Trophoblast cell (in vitro differentiated cells and primary cell): ENCODE results near the gene CAVIN3. TPM values are rescaled to one million over a fixed set of nuclear protein-coding genes. Genes with fewer than 3 reads are reported as not detected.
A peak's percentile ranks its signal among the peaks of the same experiment; 100 is the strongest.

ENCODE experiments used
- DNase-seq, 2 donors: peaks; one replicate each; pipeline ENCODE4 v3.0.0-alpha.2; 2016
- H2AFZ ChIP-seq: 2 replicates; pipeline ENCODE4 v1.6.1; 2013; ENCODE audit warnings: low read length, moderate library complexity, mild to moderate bottlenecking; ENCODE audit not compliant: insufficient read depth, poor library complexity
- H2AK5ac ChIP-seq: 2 replicates; pipeline ENCODE4 v1.6.1; 2013; ENCODE audit warnings: mild to moderate bottlenecking, low read length
- H2BK120ac ChIP-seq: 2 replicates; pipeline ENCODE4 v1.6.1; 2013; ENCODE audit warnings: low read length, mild to moderate bottlenecking, moderate library complexity; ENCODE audit not compliant: insufficient read depth, poor library complexity
- H2BK12ac ChIP-seq: 2 replicates; pipeline ENCODE4 v1.6.1; 2013; ENCODE audit warnings: mild to moderate bottlenecking, low read length, moderate library complexity
- H2BK5ac ChIP-seq: 2 replicates; pipeline ENCODE4 v1.6.1; 2013; ENCODE audit warnings: low read length, low read depth, moderate library complexity, mild to moderate bottlenecking; ENCODE audit not compliant: poor library complexity
- H3K14ac ChIP-seq: 2 replicates; pipeline ENCODE4 v1.6.1; 2013; ENCODE audit warnings: mild to moderate bottlenecking, low read length
- H3K18ac ChIP-seq: 2 replicates; pipeline ENCODE4 v1.6.1; 2013; ENCODE audit warnings: mild to moderate bottlenecking, low read length
- H3K23ac ChIP-seq: 2 replicates; pipeline ENCODE4 v1.6.1; 2013; ENCODE audit warnings: low read length
- H3K27ac ChIP-seq: 2 replicates; pipeline ENCODE4 v1.5.1; 2013; ENCODE audit warnings: low read depth, mild to moderate bottlenecking, inconsistent platforms, low read length, moderate library complexity
- H3K27me3 ChIP-seq: 2 replicates; pipeline ENCODE4 v1.6.1; 2013; ENCODE audit warnings: inconsistent platforms, mild to moderate bottlenecking, low read length, moderate library complexity; ENCODE audit not compliant: insufficient read depth
- H3K36me3 ChIP-seq, 2 experiments: 1 replicate in 1 of 2; 2 replicates in 1 of 2; pipeline ENCODE4 v1.6.1; 2013; ENCODE audit warnings: low read length in 2 of 2, mild to moderate bottlenecking in 2 of 2, moderate library complexity in 1 of 2; ENCODE audit not compliant: insufficient read depth in 2 of 2, control insufficient read depth in 1 of 2
- H3K4ac ChIP-seq: 2 replicates; pipeline ENCODE4 v1.6.1; 2013; ENCODE audit warnings: low read depth, mild to moderate bottlenecking, low read length, moderate library complexity
- H3K4me1 ChIP-seq, 2 experiments: 1 replicate in 1 of 2; 2 replicates in 1 of 2; pipeline ENCODE4 v1.6.1; 2013; ENCODE audit warnings: low read length in 2 of 2, mild to moderate bottlenecking in 2 of 2, moderate library complexity in 1 of 2; ENCODE audit not compliant: insufficient read depth in 2 of 2, control insufficient read depth in 1 of 2
- H3K4me2 ChIP-seq: 2 replicates; pipeline ENCODE4 v1.6.1; 2013; ENCODE audit warnings: inconsistent platforms, mild to moderate bottlenecking, low read length, moderate library complexity
- H3K4me3 ChIP-seq: 2 replicates; pipeline ENCODE4 v1.5.1; 2013; ENCODE audit warnings: mild to moderate bottlenecking, low read depth, low read length, inconsistent platforms
- H3K79me1 ChIP-seq: one replicate; pipeline ENCODE4 v1.6.1; 2013; ENCODE audit warnings: low read length
- H3K79me2 ChIP-seq: 2 replicates; pipeline ENCODE4 v1.6.1; 2013; ENCODE audit warnings: low read length, mild to moderate bottlenecking; ENCODE audit not compliant: control insufficient read depth, insufficient read depth, poor library complexity
- H3K9ac ChIP-seq: 2 replicates; pipeline ENCODE4 v1.6.1; 2013; ENCODE audit warnings: mild to moderate bottlenecking, low read length
- H3K9me3 ChIP-seq: 2 replicates; pipeline ENCODE4 v1.6.1; 2013; ENCODE audit warnings: low read depth, mild to moderate bottlenecking, control low read depth, inconsistent platforms, low read length; ENCODE audit not compliant: insufficient read depth
- H4K12ac ChIP-seq: 2 replicates; pipeline ENCODE4 v1.6.1; 2013; ENCODE audit warnings: low read depth, mild to moderate bottlenecking, low read length, moderate library complexity
- H4K8ac ChIP-seq: 2 replicates; pipeline ENCODE4 v1.6.1; 2013; ENCODE audit warnings: low read depth, mild to moderate bottlenecking, low read length, moderate library complexity
- H4K91ac ChIP-seq: one replicate; pipeline ENCODE4 v1.6.1; 2013; ENCODE audit warnings: low read depth, mild to moderate bottlenecking, low read length, moderate library complexity
- WGBS: extraction: QIAGEN DNeasy Blood & Tissue Kit; methylation state at CpG from one replicate; pipeline ENCODE4 v1.1.7; 2013; ENCODE audit warnings: missing lambda C conversion rate; ENCODE audit not compliant: insufficient read length, insufficient coverage; ENCODE audit errors: extremely low coverage; 5-methylcytosine and 5-hydroxymethylcytosine counted together
- polyA plus RNA-seq: library from polyadenylated mRNA; stranded (reverse); fragments of 200-250 nt; gene quantifications from 2 replicates; pipeline ENCODE4 v1.2.3, GENCODE V29; 2013

Gene CAVIN3, protein sequence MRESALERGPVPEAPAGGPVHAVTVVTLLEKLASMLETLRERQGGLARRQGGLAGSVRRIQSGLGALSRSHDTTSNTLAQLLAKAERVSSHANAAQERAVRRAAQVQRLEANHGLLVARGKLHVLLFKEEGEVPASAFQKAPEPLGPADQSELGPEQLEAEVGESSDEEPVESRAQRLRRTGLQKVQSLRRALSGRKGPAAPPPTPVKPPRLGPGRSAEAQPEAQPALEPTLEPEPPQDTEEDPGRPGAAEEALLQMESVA
- polyA plus RNA-seq: 36.3 and 39.8 TPM in 2 replicates

DNA sequence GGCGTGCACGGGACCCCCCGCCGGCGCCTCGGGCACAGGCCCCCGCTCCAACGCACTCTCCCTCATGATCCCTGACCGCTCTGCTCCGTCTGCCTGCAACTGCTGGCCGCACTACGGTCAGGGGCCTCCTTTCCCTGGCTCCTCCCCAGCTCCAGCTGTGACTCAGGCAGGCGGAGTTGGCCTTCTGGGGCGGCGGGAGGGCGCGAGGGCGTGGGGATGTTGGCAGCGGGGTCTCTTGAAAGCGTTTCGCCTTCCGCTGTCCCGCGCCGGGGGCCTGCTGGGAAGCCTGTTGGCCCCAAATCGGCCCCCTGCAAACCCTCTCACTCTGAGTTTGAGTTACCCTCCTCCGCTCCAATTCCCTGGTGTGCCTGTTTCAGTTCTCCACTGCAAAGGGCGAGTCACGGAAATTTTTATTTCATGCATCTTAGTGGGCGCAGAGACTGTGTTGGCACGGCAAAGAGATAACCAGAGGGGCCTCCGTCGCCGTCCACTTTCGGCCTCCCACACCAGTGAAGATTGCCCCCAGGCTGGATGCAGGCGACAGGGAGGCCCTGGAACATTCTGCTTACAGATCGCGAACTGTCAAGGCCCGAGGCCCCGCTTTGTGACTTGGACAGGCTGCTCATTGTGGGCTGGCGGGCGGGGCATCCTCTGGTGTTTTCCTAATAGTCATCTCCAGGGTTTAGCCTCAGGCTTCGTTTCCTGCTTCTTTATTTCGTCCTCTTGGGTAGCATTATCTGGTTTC is at the start of gene CAVIN3:
TSS of gene CAVIN3 (minus strand) at position 91 of the 745 bp plus-strand sequence. CDS start at position 66, 25 bp downstream.
- peak within 1 kb of the TSS; percentile 94 for H2BK120ac ChIP-seq
- H3K23ac ChIP-seq: no peak within 1 kb of the TSS
- H3K18ac ChIP-seq: peak within 1 kb of the TSS; percentile 95
- no CpG with 5 or more reads among the region's 44 CpGs for WGBS
- peak within 1 kb of the TSS; percentile 54 for H4K12ac ChIP-seq
- H3K14ac ChIP-seq: peak within 1 kb of the TSS; percentile 98
- peak within 1 kb of the TSS; percentile 96 for H3K27ac ChIP-seq
- H3K4ac ChIP-seq: peak within 1 kb of the TSS; percentile 92
- no peaks in the 10 kb centered on the region for H3K27me3 ChIP-seq
- peak within 1 kb of the TSS; percentile 80 for H3K4me3 ChIP-seq
- peak; percentile 69 to 79 for DNase-seq
- H3K79me1 ChIP-seq: peaks cover 17% of the 10 kb centered on the region
- H3K4me2 ChIP-seq: peak within 1 kb of the TSS; percentile 83
- H3K9ac ChIP-seq: peak within 1 kb of the TSS; percentile 84
- H2AFZ ChIP-seq: peak within 1 kb of the TSS; percentile 81
- H2AK5ac ChIP-seq: peak within 1 kb of the TSS; percentile 93
- peak within 1 kb of the TSS; percentile 99 for H4K91ac ChIP-seq
- H2BK12ac ChIP-seq: peak within 1 kb of the TSS; percentile 52
- H3K4me1 ChIP-seq: peaks cover 10 to 19% of the 10 kb centered on the region in 2 experiments
- H3K9me3 ChIP-seq: no peaks in the 10 kb centered on the region
- H4K8ac ChIP-seq: peak within 1 kb of the TSS; percentile 92
- H3K36me3 ChIP-seq: no peaks in the 10 kb centered on the region
- peaks cover 11% of the 10 kb centered on the region for H3K79me2 ChIP-seq
- H2BK5ac ChIP-seq: peak within 1 kb of the TSS; percentile 86

DNA sequence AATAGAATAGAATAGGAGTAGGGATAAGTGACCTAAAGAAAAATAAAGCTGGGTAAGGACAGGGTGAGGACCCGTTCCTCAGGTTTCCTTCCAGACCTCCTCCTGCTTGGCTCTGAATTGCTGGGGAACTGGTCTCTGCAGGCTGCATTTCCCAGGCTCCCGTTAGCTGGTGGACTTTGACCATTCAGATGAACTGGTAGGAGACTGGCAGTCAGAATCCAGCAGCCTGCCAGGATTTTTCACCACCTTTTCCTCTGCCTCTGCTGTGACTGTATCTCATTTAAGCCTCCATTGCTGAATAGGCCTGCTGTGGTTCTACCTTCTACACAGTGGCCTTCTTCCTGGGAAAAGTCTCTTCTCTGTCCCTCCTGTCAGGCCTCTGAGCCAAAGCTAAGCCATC is 45.4 kb upstream of the CAVIN3 start:
- Histone ChIP-seq H3K4ac (no peak overlapping the region), H3K9ac (no peak overlapping the region), H3K27ac (no peak overlapping the region), H3K4me2 (no peak overlapping the region), H3K9me3 (no peaks in the 10 kb centered on the region), H3K27me3 (no peaks in the 10 kb centered on the region), H3K14ac (no peak overlapping the region), H3K36me3 (no peaks in the 10 kb centered on the region), H2BK12ac (no peak overlapping the region), H3K4me3 (no peak overlapping the region), H4K8ac (no peak overlapping the region), H2BK5ac (no peak overlapping the region), H4K91ac (no peak overlapping the region), H2AK5ac (no peak overlapping the region), H3K79me1 (no peaks in the 10 kb centered on the region), H3K79me2 (no peaks in the 10 kb centered on the region), H4K12ac (no peak overlapping the region), H2AFZ (no peak overlapping the region), H3K23ac (no peak overlapping the region), H3K18ac (no peak overlapping the region), H2BK120ac (no peak overlapping the region), H3K4me1 (peaks cover 6 to 7% of the 10 kb centered on the region in 2 experiments)
- DNase-seq: no peak
- WGBS: no CpG with 5 or more reads among the region's 2 CpGs

- Histone ChIP-seq H3K4me1 (peaks cover 6 to 7% of the 10 kb centered on the region in 2 experiments), H3K18ac (no peak overlapping the region), H3K4me2 (no peak overlapping the region), H3K79me1 (no peaks in the 10 kb centered on the region), H3K79me2 (no peaks in the 10 kb centered on the region), H3K4ac (no peak overlapping the region), H3K9me3 (no peaks in the 10 kb centered on the region), H2AK5ac (no peak overlapping the region), H3K9ac (no peak overlapping the region), H3K36me3 (no peaks in the 10 kb centered on the region), H3K4me3 (no peak overlapping the region), H3K27ac (no peak overlapping the region), H3K14ac (no peak overlapping the region), H2BK12ac (no peak overlapping the region), H2BK120ac (no peak overlapping the region), H3K23ac (no peak overlapping the region), H3K27me3 (no peaks in the 10 kb centered on the region), H2AFZ (no peak overlapping the region), H4K8ac (no peak overlapping the region), H2BK5ac (no peak overlapping the region), H4K12ac (no peak overlapping the region), H4K91ac (no peak overlapping the region)
- WGBS: no CpG with 5 or more reads among the region's 6 CpGs
- peak; percentile 71 to 88 for DNase-seq
These were observed 42.8 kb upstream of the CAVIN3 start for GRCh38 chr11:6362873-6363678.

DNA sequence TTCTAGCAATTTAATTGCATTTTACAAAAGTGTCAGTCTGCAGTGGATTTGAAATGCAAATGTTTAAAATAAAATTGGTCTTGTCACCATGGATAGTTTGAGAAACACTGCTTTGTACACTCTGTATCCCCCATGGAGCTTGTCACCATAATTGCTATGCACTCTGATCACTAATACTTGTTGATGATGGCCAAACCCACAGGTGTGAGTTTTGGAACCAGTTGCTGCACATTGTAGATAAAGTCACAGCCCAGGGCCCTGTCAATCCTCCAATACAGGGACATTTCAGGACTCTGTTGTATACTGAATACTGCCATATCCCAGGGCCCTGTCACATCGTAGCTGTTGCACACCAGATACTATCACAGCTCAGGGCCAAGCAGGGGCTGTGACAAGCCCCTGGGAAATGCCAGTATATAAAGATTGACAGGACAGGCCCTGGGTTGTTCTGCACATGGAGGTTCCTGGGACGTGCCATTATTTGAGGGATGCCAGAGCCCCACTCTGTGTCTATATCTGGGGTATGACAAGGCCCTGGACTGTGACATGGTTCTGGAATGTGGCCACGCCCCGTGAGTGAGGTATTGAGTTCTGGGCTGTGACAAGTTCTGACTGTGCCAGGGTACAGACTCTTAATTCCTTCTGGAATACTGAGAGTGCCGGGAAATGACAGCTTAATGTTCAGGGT is 42.0 kb upstream of the CAVIN3 start:
- no CpG with 5 or more reads among the region's 5 CpGs for WGBS
- Histone ChIP-seq H3K36me3 (no peaks in the 10 kb centered on the region), H3K14ac (no peak overlapping the region), H3K79me1 (no peaks in the 10 kb centered on the region), H3K4me2 (no peak overlapping the region), H2BK12ac (no peak overlapping the region), H3K4me3 (no peak overlapping the region), H2AK5ac (no peak overlapping the region), H3K27ac (no peak overlapping the region), H4K91ac (no peak overlapping the region), H3K23ac (no peak overlapping the region), H3K4ac (no peak overlapping the region), H3K4me1 (peaks cover 7% of the 10 kb centered on the region in 2 experiments), H2BK120ac (no peak overlapping the region), H3K9ac (no peak overlapping the region), H3K18ac (no peak overlapping the region), H4K12ac (no peak overlapping the region), H3K79me2 (no peaks in the 10 kb centered on the region), H3K27me3 (no peaks in the 10 kb centered on the region), H4K8ac (no peak overlapping the region), H3K9me3 (no peaks in the 10 kb centered on the region), H2BK5ac (no peak overlapping the region), H2AFZ (no peak overlapping the region)
- no peak for DNase-seq
